ENCODE measurements around the gene MIEF1. TPM values are rescaled to one million over a fixed set of nuclear protein-coding genes. Genes with fewer than 3 reads are reported as not detected.

Gene MIEF1
- total and polyA plus RNA-seq, 2 of the 8 experiments (the other 6 are each of a cell fraction or from before 2014, with no cell fraction given) = 16.8 to 32.7 TPM

DNA sequence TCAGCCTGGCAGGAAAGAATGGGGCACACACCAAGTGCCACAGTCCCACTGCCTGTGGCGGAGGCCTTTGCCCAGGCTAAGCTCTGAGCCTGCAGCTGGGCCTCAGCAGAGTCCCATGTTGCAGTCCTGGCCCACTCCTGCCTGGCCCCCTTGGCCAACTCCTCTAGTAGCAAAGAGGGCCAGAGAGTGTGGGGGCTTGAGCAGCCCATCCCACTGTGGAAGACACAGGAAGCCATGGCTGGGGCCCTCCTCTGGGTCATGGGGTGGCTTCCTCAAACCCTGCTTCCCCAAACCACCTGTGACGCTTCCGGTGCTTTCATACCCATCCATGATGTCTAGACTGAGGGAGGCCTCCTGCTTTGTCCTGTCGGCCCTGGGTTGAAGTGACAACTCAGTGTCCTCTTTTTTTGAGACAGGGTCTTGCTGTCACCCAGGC is 24.7 kb downstream of the MIEF1 start:
- DNase-seq (ENCODE audit: low read depth in 1 of 2, low spot score in 2 of 2) = no peak
- Histone ChIP-seq H4K20me1 (replicated peaks in 1 of 2; ENCODE audit: control insufficient read depth in 1 of 2, insufficient read depth in 2 of 2, low read length in 2 of 2) (peaks cover 34 to 53% of the 10 kb centered on the region in 2 experiments), H3K4me1 (replicated peaks in 1 of 4; ENCODE audit: control insufficient read depth in 3 of 4, insufficient read depth in 4 of 4, low read length in 3 of 4) (peaks cover 4 to 24% (median 7%) of the 10 kb centered on the region in 4 experiments), H3K9ac (replicated peaks in 1 of 4; ENCODE audit: extremely low read depth in 1 of 4, low read depth in 3 of 4, low read length in 3 of 4) (no peak overlapping the region), H3K4me3 (ENCODE audit: extremely low read depth in 1 of 4, insufficient read depth in 2 of 4, low read depth in 3 of 4, low read length in 4 of 4) (no peak overlapping the region), H2BK12ac (ENCODE audit: low read depth, low read length) (no peak overlapping the region), H3K79me2 (ENCODE audit: control insufficient read depth in 1 of 2, insufficient read depth in 2 of 2, low read length in 2 of 2) (peaks cover 0 to 25% of the 10 kb centered on the region in 2 experiments; a peak in 3 of 4 replicates), H3K36me3 (ENCODE audit: control insufficient read depth in 2 of 4, insufficient read depth in 4 of 4, low read length in 3 of 4) (peaks cover 20 to 34% (median 30%) of the 10 kb centered on the region in 4 experiments), H4K8ac (ENCODE audit: extremely low read depth, insufficient read depth, low read length) (no peak overlapping the region), H3K14ac (ENCODE audit: insufficient read length) (no peak overlapping the region), H2BK15ac (ENCODE audit: low read length) (no peak overlapping the region), H2AK5ac (ENCODE audit: low read depth, low read length) (no peak overlapping the region), H3K79me1 (ENCODE audit: low read depth, low read length) (peaks cover 3% of the 10 kb centered on the region; the same call in 1 of the 2 replicates), H2BK5ac (ENCODE audit: low read depth, low read length) (no peak overlapping the region), H3K4me2 (ENCODE audit: insufficient read depth in 1 of 2, low read depth in 2 of 2, low read length in 2 of 2) (no peak overlapping the region), H4K91ac (replicated peaks; ENCODE audit: insufficient read length, low read length) (no peak overlapping the region), H3K23ac (ENCODE audit: insufficient read length) (no peak overlapping the region), H3K18ac (ENCODE audit: extremely low read depth, low read length) (no peak overlapping the region), H2BK20ac (ENCODE audit: low read length) (no peak overlapping the region), H3K27me3 (replicated peaks in 1 of 4; ENCODE audit: control insufficient read depth in 3 of 4, extremely low read depth in 1 of 4, insufficient read depth in 3 of 4, low read length in 3 of 4) (no peaks in the 10 kb centered on the region), H3K27ac (ENCODE audit: low read depth, low read length) (no peak overlapping the region), H3K9me3 (ENCODE audit: insufficient read depth in 2 of 2, low read depth in 1 of 2, low read length in 1 of 2) (no peaks in the 10 kb centered on the region), H2AFZ (ENCODE audit: low read length) (no peak overlapping the region), H4K5ac (ENCODE audit: insufficient read length, low read depth, low read length) (no peak overlapping the region), H3K56ac (replicated peaks; ENCODE audit: insufficient read length, low read depth, low read length) (no peak overlapping the region), H3K4ac (replicated peaks; ENCODE audit: insufficient read length, low read depth, low read length) (no peak overlapping the region), H3K23me2 (ENCODE audit: low read depth, low read length) (peaks cover under 1% of the 10 kb centered on the region), H2BK120ac (replicated peaks; ENCODE audit: low read depth, low read length) (no peak overlapping the region)
- POLR2A ChIA-PET (ENCODE audit: partially characterized antibody) = interaction anchor here (1.0 to 8.9 kb wide), 8 partner anchors 10 to 353 kb away, joined by 3 to 72 read pairs (median 4); no protein-coding TSS in a partner anchor
- CTCF ChIA-PET (ENCODE audit: partially characterized antibody) = interaction anchor here (0.6 to 21.9 kb wide), 3 partner anchors 12 to 141 kb away, joined by 3 to 361 read pairs (median 150); partner anchors contain the start of gene MIEF1
- 86% methylated on average over 4 of the region's 4 CpGs; no CpG with 5 or more reads in 1 of the 2 experiments for WGBS, 2 experiments (ENCODE audit: extremely low coverage in 1 of 2, insufficient coverage in 1 of 2, insufficient read length in 1 of 2, insufficient replicate concordance in 2 of 2, low coverage in 1 of 2, low lambda C conversion rate in 2 of 2, missing lambda C conversion rate in 1 of 2)
- no peak for FAIRE-seq
- TF ChIP-seq NANOG (IDR thresholded peaks at IDR 0.05; ENCODE audit: insufficient read depth, low read depth, low read length, poor library complexity, severe bottlenecking) = no peak
- TF ChIP-seq GTF2F1 (IDR thresholded peaks at IDR 0.05; ENCODE audit: borderline replicate concordance, low read depth, low read length) = no peak
- no peak for TF ChIP-seq SP4 (IDR thresholded peaks at IDR 0.05; ENCODE audit: low read length)
- TF ChIP-seq, protein P1, sequence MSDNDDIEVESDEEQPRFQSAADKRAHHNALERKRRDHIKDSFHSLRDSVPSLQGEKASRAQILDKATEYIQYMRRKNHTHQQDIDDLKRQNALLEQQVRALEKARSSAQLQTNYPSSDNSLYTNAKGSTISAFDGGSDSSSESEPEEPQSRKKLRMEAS (IDR thresholded peaks at IDR 0.05) = no peak
- TF ChIP-seq, protein P2, sequence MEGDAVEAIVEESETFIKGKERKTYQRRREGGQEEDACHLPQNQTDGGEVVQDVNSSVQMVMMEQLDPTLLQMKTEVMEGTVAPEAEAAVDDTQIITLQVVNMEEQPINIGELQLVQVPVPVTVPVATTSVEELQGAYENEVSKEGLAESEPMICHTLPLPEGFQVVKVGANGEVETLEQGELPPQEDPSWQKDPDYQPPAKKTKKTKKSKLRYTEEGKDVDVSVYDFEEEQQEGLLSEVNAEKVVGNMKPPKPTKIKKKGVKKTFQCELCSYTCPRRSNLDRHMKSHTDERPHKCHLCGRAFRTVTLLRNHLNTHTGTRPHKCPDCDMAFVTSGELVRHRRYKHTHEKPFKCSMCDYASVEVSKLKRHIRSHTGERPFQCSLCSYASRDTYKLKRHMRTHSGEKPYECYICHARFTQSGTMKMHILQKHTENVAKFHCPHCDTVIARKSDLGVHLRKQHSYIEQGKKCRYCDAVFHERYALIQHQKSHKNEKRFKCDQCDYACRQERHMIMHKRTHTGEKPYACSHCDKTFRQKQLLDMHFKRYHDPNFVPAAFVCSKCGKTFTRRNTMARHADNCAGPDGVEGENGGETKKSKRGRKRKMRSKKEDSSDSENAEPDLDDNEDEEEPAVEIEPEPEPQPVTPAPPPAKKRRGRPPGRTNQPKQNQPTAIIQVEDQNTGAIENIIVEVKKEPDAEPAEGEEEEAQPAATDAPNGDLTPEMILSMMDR (IDR thresholded peaks at IDR 0.05; ENCODE audit: control extremely low read depth in 1 of 3, insufficient read depth in 1 of 3, low read depth in 1 of 3, low read length in 3 of 3) = no peak
- TF ChIP-seq TAF1 (IDR thresholded peaks at IDR 0.05; ENCODE audit: low read depth, low read length) = no peak
- TF ChIP-seq POU5F1 (IDR thresholded peaks at IDR 0.05; ENCODE audit: low read depth, low read length) = no peak
